ENCODE results near the gene TRMT10C. TPM values are rescaled to one million over a fixed set of nuclear protein-coding genes. Genes with fewer than 3 reads are reported as not detected.
A peak's percentile ranks its signal among the peaks of the same experiment; 100 is the strongest.
"Not testable (repeated sequence)": the region's sequence is repeated elsewhere in the genome, so short reads cannot be mapped to it uniquely, and the experiment has no call there.

The TRMT10C gene
- total and polyA plus RNA-seq, 9 of the 15 experiments (the other 6 are each of a cell fraction or from before 2014, with no cell fraction given) = 48.6 to 106 (median 63.9) TPM

- TF ChIP-seq STAT5A (IDR thresholded peaks at IDR 0.05; ENCODE audit: borderline replicate concordance, low read length) (0 out of 2 replicates have a peak, but pooled peaks have one; percentile 24), NFIC (IDR thresholded peaks at IDR 0.05) (peak; percentile 25; the same call in 1 of the 2 replicates), ZNF175 (CRISPR knock-in tag; IDR thresholded peaks at IDR 0.05; ENCODE audit: low read depth) (no peak), XRCC5 (IDR thresholded peaks at IDR 0.05; ENCODE audit: low read depth, low read length) (no peak), CBFA2T2 (conservative IDR thresholded peaks at IDR 0.05) (peak; percentile 60), ZNF561 (CRISPR knock-in tag; conservative IDR thresholded peaks at IDR 0.05) (no peak), FOXM1 (IDR thresholded peaks at IDR 0.05; ENCODE audit: low read depth) (no peak), FOXM1 (CRISPR knock-in tag; IDR thresholded peaks at IDR 0.05; ENCODE audit: low read depth) (no peak), POLR2AphosphoS5 (IDR thresholded peaks at IDR 0.05; ENCODE audit: control insufficient read depth, insufficient read depth, low read depth, low read length) (peak; percentile 37; the same call in 1 of the 2 replicates), ZNF668 (CRISPR knock-in tag; IDR thresholded peaks at IDR 0.05) (no peak), ZNF395 (CRISPR knock-in tag; IDR thresholded peaks at IDR 0.05) (no peak), HDAC2 (IDR thresholded peaks at IDR 0.05) (peak; percentile 53; the same call in 1 of the 2 replicates), CAMTA2 (CRISPR knock-in tag; conservative IDR thresholded peaks at IDR 0.05) (no peak)
These were observed 49.4 kb downstream of the TRMT10C start (continued) for GRCh38 chr3:101611023-101611422.

DNA sequence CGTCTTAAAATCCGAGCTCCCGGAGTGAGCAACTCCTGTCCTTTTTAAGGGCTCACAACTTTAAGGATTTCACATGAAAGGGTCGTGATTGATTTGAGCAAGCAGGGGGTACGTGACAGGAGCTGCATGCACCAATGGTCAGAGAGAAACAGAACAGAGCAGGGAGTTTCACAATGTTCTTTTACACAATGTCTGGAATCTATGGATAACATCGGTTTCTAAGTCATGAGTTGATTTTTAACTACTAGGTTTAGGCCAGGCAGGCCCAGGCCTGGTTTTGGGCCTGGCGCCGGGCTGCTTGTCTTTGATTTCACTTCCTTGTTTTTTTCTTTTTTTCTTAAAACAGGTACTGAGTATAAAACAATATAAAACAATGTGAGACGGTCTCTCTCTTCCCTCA lies 51.3 kb downstream of the TRMT10C start:
- DNase-seq (ENCODE audit: extremely low read depth in 1 of 4, low spot score in 3 of 4); H3K4me3 ChIP-seq; intact Hi-C loops (cut with micrococcal nuclease); H4K20me1 ChIP-seq (replicated peaks; ENCODE audit: control insufficient read depth, insufficient read depth, low read length); H3K79me2 ChIP-seq (ENCODE audit: control insufficient read depth, insufficient read depth, low read length); H3K9ac ChIP-seq (ENCODE audit: insufficient read depth in 1 of 2, low read depth in 2 of 2, low read length in 2 of 2); H3K27ac ChIP-seq (ENCODE audit: extremely low read depth, low read depth, low read length); CTCF ChIA-PET (ENCODE audit: low intra/inter-chr PET ratio); ATAC-seq; H3K9me1 ChIP-seq (ENCODE audit: control insufficient read depth, insufficient read depth, low read length); in situ Hi-C loops (cut with MboI); FAIRE-seq; H2AFZ ChIP-seq (ENCODE audit: low read depth, low read length); H3K27me3 ChIP-seq (ENCODE audit: control insufficient read depth in 2 of 2, insufficient read depth in 2 of 2, low read length in 2 of 2); H3K4me1 ChIP-seq (replicated peaks in 1 of 2; ENCODE audit: control insufficient read depth in 2 of 2, insufficient read depth in 2 of 2, low read length in 2 of 2); H3K4me2 ChIP-seq (ENCODE audit: insufficient read depth, low read length); H3K9me3 ChIP-seq (replicated peaks; ENCODE audit: control insufficient read depth, insufficient read depth, low read depth, low read length): not testable (repeated sequence)
- POLR2A ChIA-PET = interaction anchor here (1.0 to 1.6 kb wide), 3 partner anchors 10 to 17 kb away, joined by 3 to 5 read pairs (median 4); no protein-coding TSS in a partner anchor
- peaks cover 18% of the 10 kb centered on the region; the same call in 2 of the 3 replicates for H3K36me3 ChIP-seq (ENCODE audit: control insufficient read depth, insufficient read depth, low read length)
- WGBS (ENCODE audit: insufficient coverage, low coverage, missing lambda C conversion rate) = 92% methylated on average over 7 of the region's 9 CpGs
- BruUV-seq (replicated peaks) = TSS peak; percentile 6
